Astrocyte (in vitro differentiated cells and primary cell): ENCODE data around the gene KCNQ1OT1.

ENCODE experiments used
- CTCF ChIP-seq: IDR thresholded peaks from 2 replicates; pipeline ENCODE4 v1.5.1; 2011; ENCODE audit warnings: low read depth, mild to moderate bottlenecking, inconsistent platforms, low read length, moderate library complexity; ENCODE audit not compliant: insufficient read depth
- EZH2 ChIP-seq: IDR thresholded peaks from 2 replicates; pipeline ENCODE4 v1.6.1; 2012; ENCODE audit warnings: mild to moderate bottlenecking, low read length, inconsistent platforms; ENCODE audit not compliant: insufficient read depth

- TF ChIP-seq CTCF (no peak), EZH2 (no peak)
Observed at GRCh38 chr11:2683806-2684205, 16.0 kb downstream of the KCNQ1OT1 start.
